IMR-90 (cell line): ENCODE data around the gene KAZN.

Source experiments
- FOS ChIP-seq: fragments of 150-350 bp; IDR thresholded peaks from 2 replicates; pipeline ENCODE4 v1.6.1; 2016; ENCODE audit warnings: low read depth, low read length
- POLR2A ChIP-seq: IDR thresholded peaks from 2 replicates; pipeline ENCODE4 v1.6.1; 2012; ENCODE audit warnings: mild to moderate bottlenecking, low read depth, low read length
- RAD21 ChIP-seq: IDR thresholded peaks from 2 replicates; pipeline ENCODE4 v1.6.1; 2012; ENCODE audit warnings: low read length, improper control_type of control experiment
- RFX5 ChIP-seq: IDR thresholded peaks from 2 replicates; pipeline ENCODE4 v1.8.0; 2012; ENCODE audit warnings: low read depth, mild to moderate bottlenecking, low read length, moderate library complexity
- SMC3 ChIP-seq: fragments of 150-350 bp; IDR thresholded peaks from 2 replicates; pipeline ENCODE4 v1.6.1; 2016; ENCODE audit warnings: low read depth, mild to moderate bottlenecking, antibody characterized with exemption, low read length, moderate library complexity
- TF ChIP-seq, protein P1 (sequence below): conservative IDR thresholded peaks from 2 replicates; pipeline ENCODE4 v1.5.1; 2012; ENCODE audit warnings: mild to moderate bottlenecking, low read depth, low read length, improper control_type of control experiment

DNA sequence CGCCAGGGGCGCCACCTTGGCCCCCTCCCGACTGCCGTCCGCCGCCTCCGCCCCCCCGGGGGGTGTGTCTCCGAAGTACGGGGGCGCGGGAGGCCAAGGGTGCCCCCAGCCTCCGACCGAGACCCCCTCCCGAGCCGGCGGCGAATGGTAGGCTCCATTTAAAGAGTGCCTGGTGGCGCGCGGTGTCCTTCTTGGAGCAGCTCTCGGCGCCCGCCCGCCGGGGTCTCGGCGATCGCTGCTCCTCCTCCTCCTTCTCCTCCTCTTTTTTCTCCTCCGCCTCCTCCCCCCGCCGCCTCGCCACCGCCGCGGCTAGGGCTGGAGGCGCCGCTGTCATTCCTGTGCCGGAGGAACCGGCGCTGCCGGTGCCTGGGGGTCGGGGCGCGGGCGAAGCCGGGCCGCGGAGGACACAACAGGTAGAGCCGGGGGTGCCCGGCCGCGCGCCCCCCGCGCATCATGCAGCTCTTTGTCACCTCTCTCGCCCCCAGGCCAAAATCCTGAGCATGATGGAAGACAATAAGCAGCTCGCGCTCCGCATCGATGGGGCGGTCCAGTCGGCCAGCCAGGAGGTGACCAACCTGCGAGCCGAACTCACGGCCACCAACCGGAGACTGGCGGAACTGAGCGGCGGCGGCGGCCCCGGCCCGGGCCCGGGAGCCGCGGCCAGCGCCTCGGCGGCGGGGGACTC, at the start of gene KAZN:
- TF ChIP-seq SMC3 (no peak), POLR2A (no peak), FOS (no peak), RAD21 (no peak), RFX5 (no peak)
- TF ChIP-seq, protein P1, sequence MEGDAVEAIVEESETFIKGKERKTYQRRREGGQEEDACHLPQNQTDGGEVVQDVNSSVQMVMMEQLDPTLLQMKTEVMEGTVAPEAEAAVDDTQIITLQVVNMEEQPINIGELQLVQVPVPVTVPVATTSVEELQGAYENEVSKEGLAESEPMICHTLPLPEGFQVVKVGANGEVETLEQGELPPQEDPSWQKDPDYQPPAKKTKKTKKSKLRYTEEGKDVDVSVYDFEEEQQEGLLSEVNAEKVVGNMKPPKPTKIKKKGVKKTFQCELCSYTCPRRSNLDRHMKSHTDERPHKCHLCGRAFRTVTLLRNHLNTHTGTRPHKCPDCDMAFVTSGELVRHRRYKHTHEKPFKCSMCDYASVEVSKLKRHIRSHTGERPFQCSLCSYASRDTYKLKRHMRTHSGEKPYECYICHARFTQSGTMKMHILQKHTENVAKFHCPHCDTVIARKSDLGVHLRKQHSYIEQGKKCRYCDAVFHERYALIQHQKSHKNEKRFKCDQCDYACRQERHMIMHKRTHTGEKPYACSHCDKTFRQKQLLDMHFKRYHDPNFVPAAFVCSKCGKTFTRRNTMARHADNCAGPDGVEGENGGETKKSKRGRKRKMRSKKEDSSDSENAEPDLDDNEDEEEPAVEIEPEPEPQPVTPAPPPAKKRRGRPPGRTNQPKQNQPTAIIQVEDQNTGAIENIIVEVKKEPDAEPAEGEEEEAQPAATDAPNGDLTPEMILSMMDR: no peak
